Fibroblast of the aortic adventitia (primary cell): ENCODE results near the gene TRDN. TPM values are rescaled to one million over a fixed set of nuclear protein-coding genes. Genes with fewer than 3 reads are reported as not detected.

Source experiments
- DNase-seq: peaks from one replicate; pipeline ENCODE4 v3.0.0-alpha.2; 2010; ENCODE audit warnings: low read depth
- H3K4me3 ChIP-seq: 2 replicates; pipeline ENCODE4 v1.5.1; 2011; ENCODE audit warnings: low read depth, mild to moderate bottlenecking, control low read depth, low read length, moderate library complexity
- CTCF ChIP-seq: IDR thresholded peaks from 2 replicates; pipeline ENCODE4 v1.5.1; 2011; ENCODE audit warnings: mild to moderate bottlenecking, low read length, control low read depth, inconsistent platforms; ENCODE audit not compliant: insufficient read depth
- total RNA-seq: library from RNA; depleted of rRNA; stranded (reverse); fragments of >200 nt; gene quantifications from 2 replicates; pipeline ENCODE4 v1.2.3, GENCODE V29; 2012; ENCODE audit warnings: low replicate concordance

Gene TRDN
- total RNA-seq, 1 donor: under 0.01 TPM

GRCh38 chr6:123648020-123648580 is 11.3 kb upstream of the TRDN start:
- TF ChIP-seq CTCF: no peak
- H3K4me3 ChIP-seq: no peak overlapping the region
- DNase-seq: no peak

- DNase-seq: no peak
- no peak overlapping the region for H3K4me3 ChIP-seq
- TF ChIP-seq CTCF: no peak
Observed at GRCh38 chr6:123641497-123641896, 4.7 kb upstream of the TRDN start.

- H3K4me3 ChIP-seq: no peak overlapping the region
- no peak for DNase-seq
- TF ChIP-seq CTCF: no peak
Observed at GRCh38 chr6:123640567-123641187, 3.9 kb upstream of the TRDN start.

- DNase-seq: no peak
- TF ChIP-seq CTCF: no peak
Observed at GRCh38 chr6:123638865-123639264, 2.1 kb upstream of the TRDN start.

GRCh38 chr6:123636282-123636681 is 468 bp downstream of the TRDN start:
- no peak for TF ChIP-seq CTCF
- DNase-seq: no peak
- no peak overlapping the region for H3K4me3 ChIP-seq

More at GRCh38 chr6:123638865-123639264, 2.1 kb upstream of the TRDN start:
- H3K4me3 ChIP-seq: no peak overlapping the region

GRCh38 chr6:123635567-123635966 is 1.2 kb downstream of the TRDN start:
- DNase-seq: no peak
- TF ChIP-seq CTCF: no peak

GRCh38 chr6:123635144-123635543 is 1.6 kb downstream of the TRDN start:
- DNase-seq: no peak
- H3K4me3 ChIP-seq: no peak overlapping the region
- no peak for TF ChIP-seq CTCF

More at GRCh38 chr6:123635567-123635966, 1.2 kb downstream of the TRDN start:
- H3K4me3 ChIP-seq: no peak overlapping the region
